DND-41 (cell line): Measurements from ENCODE around the gene TBCA.

ENCODE experiments used
- CTCF ChIP-seq: IDR thresholded peaks from 2 replicates; pipeline ENCODE4 v1.5.1; 2012; ENCODE audit warnings: borderline replicate concordance, low read length, moderate library complexity, mild to moderate bottlenecking; ENCODE audit not compliant: poor library complexity, severe bottlenecking; ENCODE audit errors: extremely low read depth
- EZH2 ChIP-seq: IDR thresholded peaks from 3 replicates; pipeline ENCODE4 v1.6.1; 2012; ENCODE audit warnings: borderline replicate concordance, low read depth, mild to moderate bottlenecking, moderate library complexity, low read length, inconsistent platforms; ENCODE audit not compliant: severe bottlenecking

GRCh38 chr5:77778881-77779438, 2.8 kb upstream of the TBCA start:
- TF ChIP-seq CTCF: no peak
- no peak for TF ChIP-seq EZH2
